Measurements from ENCODE around the gene CYB5D1.

The CYB5D1 gene

GRCh38 chr17:7825206-7825990 lies 32.4 kb upstream of the CYB5D1 start:
- TF ChIP-seq GATA2 (IDR thresholded peaks at IDR 0.05; ENCODE audit: low read depth, low read length) (no peak), GATA3 (IDR thresholded peaks at IDR 0.05; ENCODE audit: low read depth, low read length) (no peak)

GRCh38 chr17:7830616-7831015 lies 27.2 kb upstream of the CYB5D1 start:
- TF ChIP-seq GATA2 (IDR thresholded peaks at IDR 0.05; ENCODE audit: low read depth, low read length): no peak
- TF ChIP-seq GATA3 (IDR thresholded peaks at IDR 0.05; ENCODE audit: low read depth, low read length): no peak

- TF ChIP-seq GATA2 (IDR thresholded peaks at IDR 0.05; ENCODE audit: low read depth, low read length) (no peak), GATA3 (IDR thresholded peaks at IDR 0.05; ENCODE audit: low read depth, low read length) (no peak)
Observed at GRCh38 chr17:7831233-7831632, 26.6 kb upstream of the CYB5D1 start.

- TF ChIP-seq GATA2 (IDR thresholded peaks at IDR 0.05; ENCODE audit: low read depth, low read length) (no peak), GATA3 (IDR thresholded peaks at IDR 0.05; ENCODE audit: low read depth, low read length) (no peak)
Observed at GRCh38 chr17:7832431-7832830, 25.4 kb upstream of the CYB5D1 start.

GRCh38 chr17:7833011-7833794 lies 24.6 kb upstream of the CYB5D1 start:
- TF ChIP-seq GATA2 (IDR thresholded peaks at IDR 0.05; ENCODE audit: low read depth, low read length): no peak
- no peak for TF ChIP-seq GATA3 (IDR thresholded peaks at IDR 0.05; ENCODE audit: low read depth, low read length)

GRCh38 chr17:7833795-7834541 lies 23.8 kb upstream of the CYB5D1 start, which contains the start of gene KDM6B:
TSS of gene KDM6B (plus strand) at chr17:7834217. CDS start at chr17:7845555, 11,338 bp downstream.
- no peak for TF ChIP-seq GATA3 (IDR thresholded peaks at IDR 0.05; ENCODE audit: low read depth, low read length)
- TF ChIP-seq GATA2 (IDR thresholded peaks at IDR 0.05; ENCODE audit: low read depth, low read length): no peak

- TF ChIP-seq GATA2 (IDR thresholded peaks at IDR 0.05; ENCODE audit: low read depth, low read length) (no peak), GATA3 (IDR thresholded peaks at IDR 0.05; ENCODE audit: low read depth, low read length) (no peak)
Observed at GRCh38 chr17:7834542-7834956, 23.3 kb upstream of the CYB5D1 start.

GRCh38 chr17:7834957-7835813 lies 22.6 kb upstream of the CYB5D1 start:
- TF ChIP-seq GATA2 (IDR thresholded peaks at IDR 0.05; ENCODE audit: low read depth, low read length): no peak
- no peak for TF ChIP-seq GATA3 (IDR thresholded peaks at IDR 0.05; ENCODE audit: low read depth, low read length)

- no peak for TF ChIP-seq GATA3 (IDR thresholded peaks at IDR 0.05; ENCODE audit: low read depth, low read length)
Observed at GRCh38 chr17:7835814-7836595, 21.8 kb upstream of the CYB5D1 start.

- no peak for TF ChIP-seq GATA3 (IDR thresholded peaks at IDR 0.05; ENCODE audit: low read depth, low read length)
- TF ChIP-seq GATA2 (IDR thresholded peaks at IDR 0.05; ENCODE audit: low read depth, low read length): no peak
Observed at GRCh38 chr17:7836596-7837407, 21.0 kb upstream of the CYB5D1 start.

- TF ChIP-seq GATA2 (IDR thresholded peaks at IDR 0.05; ENCODE audit: low read depth, low read length) (no peak), GATA3 (IDR thresholded peaks at IDR 0.05; ENCODE audit: low read depth, low read length) (no peak)
Observed at GRCh38 chr17:7837408-7838088, 20.3 kb upstream of the CYB5D1 start.

Data from SH-SY5Y (cell line).